HUES6 (cell line): ENCODE measurements around the gene GCKR.
A peak's percentile ranks its signal among the peaks of the same experiment; 100 is the strongest.

Experiments
- H3K27ac ChIP-seq: 2 replicates; pipeline ENCODE4 v1.7.0; 2013; ENCODE audit warnings: low read depth, mild to moderate bottlenecking, low read length, inconsistent platforms
- H3K27me3 ChIP-seq: 2 replicates; pipeline ENCODE4 v1.6.1; 2013; ENCODE audit warnings: low read length; ENCODE audit not compliant: control insufficient read depth, insufficient read depth
- H3K36me3 ChIP-seq: 2 replicates; pipeline ENCODE4 v1.6.1; 2013; ENCODE audit warnings: low read length; ENCODE audit not compliant: control insufficient read depth, insufficient read depth
- H3K4me1 ChIP-seq: 2 replicates; pipeline ENCODE4 v1.6.1; 2013; ENCODE audit warnings: low read length; ENCODE audit not compliant: control insufficient read depth, insufficient read depth
- H3K4me3 ChIP-seq: 2 replicates; pipeline ENCODE4 v1.5.1; 2013; ENCODE audit warnings: low read depth, low read length
- H3K9ac ChIP-seq: one replicate; pipeline ENCODE4 v1.6.1; 2013; ENCODE audit warnings: mild to moderate bottlenecking, low read length
- H3K9me3 ChIP-seq: 2 replicates; pipeline ENCODE4 v1.6.1; 2013; ENCODE audit warnings: low read depth, low read length; ENCODE audit not compliant: control insufficient read depth, insufficient read depth

Gene GCKR

GRCh38 chr2:27492557-27492956, 4.1 kb upstream of the GCKR start:
- no peak overlapping the region for H3K4me3 ChIP-seq
- H3K36me3 ChIP-seq: peaks cover 2% of the 10 kb centered on the region; the same call in 1 of the 2 replicates
- H3K9ac ChIP-seq: no peak overlapping the region
- peaks cover 8% of the 10 kb centered on the region for H3K4me1 ChIP-seq
- peaks cover 40% of the 10 kb centered on the region for H3K27me3 ChIP-seq
- H3K27ac ChIP-seq: no peak overlapping the region
- no peaks in the 10 kb centered on the region for H3K9me3 ChIP-seq

- peaks cover 53% of the 10 kb centered on the region for H3K27me3 ChIP-seq
- peaks cover 2% of the 10 kb centered on the region; the same call in 1 of the 2 replicates for H3K36me3 ChIP-seq
- H3K27ac ChIP-seq: no peak overlapping the region
- no peak overlapping the region for H3K9ac ChIP-seq
- H3K4me1 ChIP-seq: peaks cover 8% of the 10 kb centered on the region
- no peaks in the 10 kb centered on the region for H3K9me3 ChIP-seq
- peak overlapping the region; percentile 93 for H3K4me3 ChIP-seq
Measured at GRCh38 chr2:27493948-27494283, 2.7 kb upstream of the GCKR start.

GRCh38 chr2:27494284-27494943, 2.2 kb upstream of the GCKR start:
- peaks cover 2% of the 10 kb centered on the region; the same call in 1 of the 2 replicates for H3K36me3 ChIP-seq
- H3K27me3 ChIP-seq: peaks cover 56% of the 10 kb centered on the region
- H3K27ac ChIP-seq: no peak overlapping the region
- no peaks in the 10 kb centered on the region for H3K9me3 ChIP-seq
- peaks cover 8% of the 10 kb centered on the region for H3K4me1 ChIP-seq
- peak overlapping the region; percentile 93 for H3K4me3 ChIP-seq
- peak overlapping the region; percentile 55 for H3K9ac ChIP-seq

GRCh38 chr2:27494944-27495554, 1.6 kb upstream of the GCKR start, which contains the start of gene FNDC4:
FNDC4 (minus strand) TSS chr2:27495200; CDS start chr2:27494679, 521 bp downstream.
- Histone ChIP-seq H3K27me3 (peaks cover 56% of the 10 kb centered on the region), H3K4me3 (peak within 1 kb of the TSS; percentile 93), H3K4me1 (peaks cover 8% of the 10 kb centered on the region), H3K36me3 (peaks cover 2% of the 10 kb centered on the region; the same call in 1 of the 2 replicates), H3K9ac (peak within 1 kb of the TSS; percentile 78), H3K9me3 (no peaks in the 10 kb centered on the region), H3K27ac (no peak within 1 kb of the TSS)

- no peaks in the 10 kb centered on the region for H3K9me3 ChIP-seq
- H3K27me3 ChIP-seq: peaks cover 56% of the 10 kb centered on the region
- H3K36me3 ChIP-seq: peaks cover 2% of the 10 kb centered on the region; the same call in 1 of the 2 replicates
Measured at GRCh38 chr2:27495840-27496356, 741 bp upstream of the GCKR start.

GRCh38 chr2:27497288-27497627, 619 bp downstream of the GCKR start:
- Histone ChIP-seq H3K9me3 (no peaks in the 10 kb centered on the region), H3K27me3 (peaks cover 56% of the 10 kb centered on the region), H3K4me3 (no peak overlapping the region), H3K27ac (no peak overlapping the region), H3K9ac (no peak overlapping the region), H3K36me3 (no peaks in the 10 kb centered on the region; the same call in 1 of the 2 replicates), H3K4me1 (peaks cover 8% of the 10 kb centered on the region)

More at GRCh38 chr2:27495840-27496356, 741 bp upstream of the GCKR start:
- Histone ChIP-seq H3K27ac (no peak overlapping the region), H3K4me1 (peaks cover 8% of the 10 kb centered on the region), H3K4me3 (peak overlapping the region; percentile 93), H3K9ac (no peak overlapping the region)

- no peaks in the 10 kb centered on the region for H3K9me3 ChIP-seq
- H3K4me3 ChIP-seq: no peak overlapping the region
- no peak overlapping the region for H3K9ac ChIP-seq
- H3K36me3 ChIP-seq: no peaks in the 10 kb centered on the region
- peaks cover 49% of the 10 kb centered on the region for H3K27me3 ChIP-seq
- H3K4me1 ChIP-seq: peaks cover 11% of the 10 kb centered on the region
- H3K27ac ChIP-seq: no peak overlapping the region
Measured at GRCh38 chr2:27498975-27499374, 2.3 kb downstream of the GCKR start.

- no peak overlapping the region for H3K9ac ChIP-seq
- H3K27ac ChIP-seq: no peak overlapping the region
- no peak overlapping the region for H3K4me3 ChIP-seq
- no peaks in the 10 kb centered on the region for H3K9me3 ChIP-seq
- H3K4me1 ChIP-seq: peaks cover 5% of the 10 kb centered on the region; the same call in 1 of the 2 replicates
- peaks cover 31% of the 10 kb centered on the region for H3K27me3 ChIP-seq
- H3K36me3 ChIP-seq: no peaks in the 10 kb centered on the region
Measured at GRCh38 chr2:27501042-27501441, 4.4 kb downstream of the GCKR start.

- Histone ChIP-seq H3K9me3 (no peaks in the 10 kb centered on the region), H3K27ac (no peak overlapping the region), H3K9ac (no peak overlapping the region), H3K4me3 (no peak overlapping the region), H3K36me3 (no peaks in the 10 kb centered on the region), H3K27me3 (peaks cover 26% of the 10 kb centered on the region; the same call in 1 of the 2 replicates), H3K4me1 (peaks cover 5% of the 10 kb centered on the region; the same call in 1 of the 2 replicates)
Measured at GRCh38 chr2:27502142-27502541, 5.5 kb downstream of the GCKR start.

GRCh38 chr2:27506587-27506986, 9.9 kb downstream of the GCKR start:
- H3K27ac ChIP-seq: no peak overlapping the region
- H3K4me1 ChIP-seq: peaks cover 5% of the 10 kb centered on the region; the same call in 1 of the 2 replicates
- H3K27me3 ChIP-seq: peaks cover 6% of the 10 kb centered on the region; the same call in 1 of the 2 replicates
- H3K36me3 ChIP-seq: no peaks in the 10 kb centered on the region
- no peak overlapping the region for H3K4me3 ChIP-seq
- H3K9ac ChIP-seq: no peak overlapping the region
- no peaks in the 10 kb centered on the region for H3K9me3 ChIP-seq

GRCh38 chr2:27507293-27507692, 10.7 kb downstream of the GCKR start:
- H3K27me3 ChIP-seq: peaks cover 6% of the 10 kb centered on the region; the same call in 1 of the 2 replicates
- peaks cover 5% of the 10 kb centered on the region; the same call in 1 of the 2 replicates for H3K4me1 ChIP-seq
- H3K9ac ChIP-seq: no peak overlapping the region
- H3K27ac ChIP-seq: no peak overlapping the region
- no peaks in the 10 kb centered on the region for H3K36me3 ChIP-seq
- no peak overlapping the region for H3K4me3 ChIP-seq
- H3K9me3 ChIP-seq: no peaks in the 10 kb centered on the region
